Measurements from ENCODE around the gene ARHGAP25.

ARHGAP25 gene

DNA sequence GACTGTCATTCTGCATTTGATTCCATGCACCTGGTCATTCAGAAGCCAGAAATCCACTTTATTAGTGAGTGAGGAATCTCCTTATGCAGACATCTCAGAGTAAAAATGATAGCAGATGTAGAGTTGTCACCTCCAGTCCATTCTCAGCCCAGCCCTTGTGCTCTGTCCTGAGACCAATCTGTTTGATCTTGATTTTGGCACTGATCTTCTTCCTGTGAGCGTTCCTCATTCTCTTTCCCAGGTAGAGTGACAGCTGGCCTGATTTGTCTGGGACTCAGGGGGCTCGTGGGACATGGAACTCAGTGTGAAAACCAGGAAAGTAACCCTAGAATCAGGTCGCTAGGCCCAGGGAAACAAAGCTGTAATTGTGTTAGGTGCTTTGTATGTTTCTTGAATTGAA is 8.9 kb downstream of the ARHGAP25 start:
- no peak for DNase-seq (ENCODE audit: low read depth)

DNA sequence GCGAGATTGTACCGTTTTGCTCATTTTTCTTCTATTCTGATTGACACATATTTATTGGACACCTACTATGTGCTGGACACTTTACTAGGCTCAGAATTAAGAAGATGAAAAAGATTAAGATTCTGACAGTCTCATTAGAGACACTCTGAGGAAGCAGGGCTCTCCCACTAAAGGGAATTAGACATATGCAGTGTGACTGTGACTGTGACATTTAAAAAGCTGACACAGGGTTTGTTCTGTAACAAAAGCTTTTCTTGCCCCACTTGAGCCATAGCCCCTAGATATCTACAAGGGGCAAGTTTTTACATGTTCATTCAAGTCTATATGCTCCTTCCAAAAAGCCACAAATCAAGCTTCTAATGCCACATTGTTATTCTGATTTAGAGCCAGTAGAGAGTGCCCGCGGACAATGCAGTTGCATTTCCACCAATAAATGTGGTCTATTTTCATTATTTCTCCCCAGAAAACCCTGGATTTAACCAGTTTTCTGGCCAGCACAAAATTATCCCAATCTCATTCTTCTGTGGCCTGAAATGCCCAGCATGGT is 9.8 kb downstream of the ARHGAP25 start:
- no peak for DNase-seq (ENCODE audit: low read depth)

DNA sequence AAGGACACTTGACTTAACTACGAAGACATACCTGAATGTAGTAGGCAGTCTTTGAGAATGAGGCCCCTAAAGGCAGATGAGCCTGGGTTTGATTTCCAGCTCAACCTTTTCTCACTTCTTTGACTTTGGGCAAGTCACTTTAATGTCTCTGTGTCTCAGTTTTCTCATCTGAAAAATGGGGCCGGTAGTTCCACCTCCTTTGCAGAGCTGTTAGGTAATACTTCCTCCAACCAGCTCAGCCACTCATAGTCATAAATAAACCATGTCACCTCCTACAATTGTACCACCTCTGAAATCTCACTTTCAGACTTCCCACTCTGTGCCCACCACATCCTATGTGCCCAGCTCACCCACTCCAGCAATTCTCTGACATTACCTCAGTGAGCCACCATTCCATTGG is 10.4 kb downstream of the ARHGAP25 start:
- no peak for DNase-seq (ENCODE audit: low read depth)

DNA sequence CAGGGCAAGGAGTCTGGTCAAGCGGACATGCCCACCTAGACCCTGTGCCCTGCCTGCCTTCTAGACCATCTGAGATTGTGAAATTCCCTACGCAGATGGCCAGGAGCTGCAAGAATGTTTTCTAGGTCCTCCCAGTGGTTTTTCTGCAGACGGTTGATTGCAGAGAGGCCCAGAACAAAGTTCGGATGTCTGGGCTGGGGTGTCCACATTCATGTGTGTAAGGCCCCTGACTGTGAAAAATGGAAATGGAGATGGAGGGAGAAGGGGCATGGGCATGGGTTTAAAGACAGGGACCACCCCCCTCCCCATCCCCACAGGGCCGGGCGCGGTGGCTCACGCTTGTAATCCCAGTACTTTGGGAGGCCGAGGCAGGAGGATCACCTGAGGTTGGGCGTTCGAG is 11.8 kb downstream of the ARHGAP25 start:
- no peak for DNase-seq (ENCODE audit: low read depth)

DNA sequence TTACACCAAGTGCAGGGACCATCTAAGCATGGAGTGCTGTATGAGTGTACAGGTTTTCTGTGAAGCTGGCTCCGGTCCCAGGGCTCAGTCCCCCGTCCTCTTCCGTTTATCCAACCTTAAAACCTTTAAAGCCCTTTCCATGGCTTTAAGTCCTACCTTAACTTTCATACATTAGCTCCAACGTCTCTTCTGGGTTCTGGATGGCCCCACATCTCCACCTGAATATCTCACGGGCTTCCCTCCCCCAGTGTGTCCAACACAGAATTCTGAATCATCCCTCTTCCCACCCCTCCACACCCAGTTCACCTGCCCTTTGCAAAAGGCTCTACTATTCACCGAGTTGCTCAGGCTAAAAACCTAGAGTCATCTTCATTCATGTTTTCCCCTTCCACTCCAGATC is 12.8 kb downstream of the ARHGAP25 start:
- DNase-seq (ENCODE audit: low read depth), result no peak

DNA sequence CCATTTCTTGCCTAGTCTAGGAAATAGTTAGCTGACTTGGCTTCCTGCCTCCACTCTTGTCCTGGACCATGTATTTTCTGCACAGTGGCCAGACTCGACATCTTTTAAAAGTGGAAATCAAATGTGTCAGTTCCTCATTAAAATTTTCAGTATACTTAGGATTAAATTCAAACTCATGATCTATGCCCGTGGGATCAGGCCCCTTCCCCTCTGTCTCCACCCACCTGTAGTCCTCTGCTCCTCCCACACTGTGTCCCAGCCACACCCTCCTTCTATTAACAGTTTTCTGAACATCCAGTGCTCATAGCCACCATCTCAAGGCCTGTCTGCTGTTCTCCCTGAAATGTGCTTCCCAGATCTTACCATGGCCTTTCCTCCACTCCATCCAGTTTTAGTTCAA is 13.3 kb downstream of the ARHGAP25 start:
- DNase-seq (ENCODE audit: low read depth), result no peak

DNA sequence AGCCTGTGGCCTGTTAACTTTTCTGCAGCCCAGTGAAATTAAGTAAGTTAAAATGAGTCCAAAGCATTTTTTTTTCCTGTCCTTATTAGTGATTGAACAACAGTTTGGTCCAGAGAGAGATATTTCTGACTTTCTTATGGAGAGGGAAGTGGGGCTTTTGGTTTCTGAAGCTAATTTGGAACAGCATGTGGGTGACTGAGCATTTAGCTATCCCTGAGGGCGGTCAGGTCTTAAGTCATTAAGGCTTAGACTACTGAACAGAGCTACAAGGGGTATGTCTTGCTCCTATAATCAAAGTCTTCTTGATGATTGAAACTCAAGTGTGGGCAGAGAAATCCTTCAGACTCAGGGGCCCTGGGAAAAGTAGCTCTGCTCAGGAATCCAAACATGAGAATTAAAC is 14.0 kb downstream of the ARHGAP25 start:
- no peak for DNase-seq (ENCODE audit: low read depth)

DNA sequence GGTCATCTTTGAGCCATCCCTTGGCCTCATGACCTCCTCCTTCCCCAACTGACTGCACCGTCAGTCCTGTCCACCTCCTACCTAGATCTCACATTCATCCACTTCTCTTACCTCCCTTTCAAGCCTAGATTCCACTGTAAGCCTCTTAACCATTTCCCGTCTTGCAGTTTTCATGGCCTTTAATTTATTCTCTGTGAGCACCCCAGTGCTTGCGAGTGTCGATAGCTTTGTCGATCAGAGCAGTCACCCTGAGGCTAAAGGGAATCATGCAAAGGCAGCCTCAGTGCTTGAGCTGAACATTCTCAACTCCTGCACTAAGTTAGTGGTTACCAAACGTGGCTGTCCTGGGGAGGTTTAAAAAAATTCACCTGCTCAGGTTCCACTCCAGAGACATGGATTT is 14.7 kb downstream of the ARHGAP25 start:
- DNase-seq (ENCODE audit: low read depth), result no peak

DNA sequence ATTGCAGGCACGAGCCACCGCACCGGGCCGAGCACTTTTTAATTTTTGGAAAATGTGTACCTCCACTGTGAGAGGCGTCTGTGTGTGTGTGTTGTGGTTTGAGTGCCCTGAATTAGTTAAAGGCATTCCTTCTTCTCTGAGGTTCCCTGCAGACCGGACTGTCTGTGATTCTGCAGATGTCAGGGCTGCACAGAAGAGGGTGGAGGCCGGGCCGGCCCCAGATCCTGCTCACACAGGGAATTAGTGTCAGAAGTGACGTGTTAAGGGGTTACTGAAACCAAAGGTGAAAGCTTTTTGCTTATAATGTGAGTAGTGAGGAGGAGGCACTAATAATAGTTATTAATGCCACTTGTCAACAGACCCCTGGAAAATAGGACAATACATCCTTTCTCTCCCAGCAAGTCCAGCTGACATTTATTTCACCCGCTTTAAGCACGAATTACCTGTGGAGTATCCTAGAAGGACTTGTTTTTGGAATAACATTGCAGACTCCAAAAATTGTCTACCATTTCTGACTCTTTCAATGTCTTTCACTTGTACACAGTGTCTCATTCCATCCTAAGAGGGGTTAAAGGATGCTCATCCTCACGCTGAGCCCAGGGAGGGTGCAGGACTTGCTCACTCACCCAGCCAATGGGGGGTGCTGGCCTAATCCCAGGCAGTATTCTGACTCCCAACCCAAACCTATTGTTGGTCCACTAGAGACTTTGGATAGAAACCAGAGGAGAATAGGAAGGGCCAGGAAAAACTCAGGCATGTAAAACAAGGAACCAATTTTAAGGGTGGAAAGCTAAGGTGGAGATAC is 16.2 kb downstream of the ARHGAP25 start:
- no peak for DNase-seq (ENCODE audit: low read depth)

DNA sequence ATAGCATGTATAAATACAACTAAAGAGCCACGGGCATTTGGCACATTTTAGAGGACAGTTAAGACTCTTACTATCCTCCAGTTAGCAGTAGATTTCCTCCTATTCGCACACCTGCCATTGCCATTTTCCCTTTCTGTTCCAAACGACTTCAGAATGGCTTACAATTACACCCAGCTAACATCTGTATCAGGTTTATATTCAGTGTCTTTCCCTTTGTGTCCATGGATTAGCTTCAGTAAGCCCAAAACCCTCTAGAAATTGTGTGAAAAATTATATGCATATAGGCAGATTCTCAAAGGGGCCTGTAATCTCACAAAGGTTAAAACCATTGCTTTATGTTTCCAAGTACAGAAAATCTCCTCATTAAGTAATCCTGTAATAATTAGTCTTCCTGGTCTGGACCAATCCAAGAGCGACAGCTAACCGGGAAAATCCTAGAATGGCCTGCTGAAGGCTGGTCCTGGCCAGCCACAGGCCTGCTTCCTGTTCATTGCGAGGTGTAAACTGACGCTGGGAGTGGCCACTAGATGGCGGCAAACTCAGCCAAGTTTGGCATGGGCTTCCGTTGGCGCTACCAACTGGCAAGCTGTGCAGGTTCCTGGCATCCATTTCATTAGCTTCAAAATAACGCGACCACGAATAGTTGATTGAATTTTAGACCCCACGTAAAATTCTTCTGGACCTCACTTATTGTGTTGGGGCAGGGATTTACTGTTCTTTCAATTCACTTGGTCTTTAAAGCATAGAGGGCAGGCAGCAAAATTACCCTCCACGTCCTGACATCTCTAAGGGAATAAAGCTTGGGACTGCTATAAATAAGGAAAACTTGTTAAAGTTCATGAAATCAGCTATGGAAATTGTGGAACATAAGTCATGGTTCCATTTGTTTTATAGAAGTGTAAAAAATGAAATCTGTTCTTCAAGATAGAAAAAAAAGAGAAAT is 17.1 kb downstream of the ARHGAP25 start:
- DNase-seq (ENCODE audit: low read depth), result peak; percentile 76

DNA sequence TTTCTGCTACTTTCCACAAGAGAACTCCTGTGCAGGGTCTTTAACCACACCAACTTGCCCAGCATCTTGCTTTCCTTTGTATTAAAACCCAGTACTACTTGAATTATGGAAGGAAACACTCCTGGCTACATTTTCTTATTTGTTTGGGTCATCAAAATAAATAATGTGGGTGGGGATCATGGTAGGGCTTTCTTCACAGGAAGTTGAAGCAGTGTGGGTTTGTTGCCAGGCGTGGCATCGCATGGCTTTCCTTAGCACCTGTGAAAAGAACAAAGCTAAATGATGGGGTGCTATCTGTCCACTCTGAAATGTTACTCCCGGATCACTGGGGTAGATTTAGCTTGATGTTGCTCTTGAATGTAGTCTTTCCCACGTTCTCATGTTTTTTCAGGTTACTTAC is 18.7 kb downstream of the ARHGAP25 start:
- no peak for DNase-seq (ENCODE audit: low read depth)

DNA sequence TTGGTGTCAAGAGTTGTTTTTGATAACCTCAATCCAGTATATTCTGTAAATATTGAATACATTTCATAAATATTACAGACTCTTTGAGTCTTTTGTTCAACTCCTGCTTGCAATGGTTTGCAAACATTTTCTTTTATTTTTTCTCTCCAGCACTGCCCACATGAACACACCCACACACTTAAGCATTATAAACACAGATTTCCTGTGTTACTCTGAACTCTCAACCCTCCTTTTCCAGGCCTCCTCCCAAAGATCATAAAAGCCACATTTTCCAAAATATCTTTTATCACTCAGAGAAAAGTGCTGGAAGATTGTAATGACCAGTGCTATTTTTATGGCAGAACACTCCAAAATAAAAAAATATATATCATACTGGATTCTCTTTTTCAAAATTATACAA is 20.5 kb downstream of the ARHGAP25 start:
- DNase-seq (ENCODE audit: low read depth), result no peak

DNA sequence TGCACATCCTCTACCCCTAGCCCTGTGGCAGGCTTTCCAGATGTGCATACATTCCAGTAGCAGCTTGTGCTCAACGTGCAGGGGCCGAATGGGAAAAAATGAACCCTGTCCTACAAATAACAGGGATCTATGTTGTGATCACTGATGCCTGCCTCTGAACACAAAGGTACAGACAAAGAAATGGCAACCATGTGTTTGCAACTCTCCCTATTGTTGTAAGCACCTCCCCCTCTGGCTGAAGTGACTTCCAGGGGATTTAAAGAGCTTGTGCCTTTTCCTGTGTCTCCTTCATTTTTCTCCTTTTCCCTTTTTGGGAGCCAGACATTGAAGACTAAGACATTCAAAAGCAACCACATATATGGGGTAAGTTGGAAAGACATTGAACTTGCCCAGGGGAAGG is 21.6 kb downstream of the ARHGAP25 start:
- DNase-seq (ENCODE audit: low read depth), result no peak

DNA sequence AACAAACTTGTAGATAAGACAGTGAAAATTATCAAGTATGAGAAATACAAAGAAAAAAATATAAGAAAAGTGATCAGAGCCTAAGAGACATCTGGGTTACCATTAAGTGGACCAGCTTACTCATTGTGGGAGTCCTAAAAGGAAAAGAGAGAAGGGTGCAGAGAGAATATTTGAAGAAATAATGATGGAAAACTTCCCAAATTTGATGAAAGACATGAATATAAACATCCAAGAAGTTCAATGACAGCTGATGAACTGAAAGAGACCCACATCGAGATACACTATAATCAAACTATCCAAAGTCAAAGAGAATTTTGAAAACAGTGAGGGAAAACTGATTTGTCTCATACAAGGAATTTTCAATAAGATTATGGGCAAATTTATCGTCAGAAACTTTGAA is 22.5 kb downstream of the ARHGAP25 start:
- DNase-seq (ENCODE audit: low read depth), result no peak

DNA sequence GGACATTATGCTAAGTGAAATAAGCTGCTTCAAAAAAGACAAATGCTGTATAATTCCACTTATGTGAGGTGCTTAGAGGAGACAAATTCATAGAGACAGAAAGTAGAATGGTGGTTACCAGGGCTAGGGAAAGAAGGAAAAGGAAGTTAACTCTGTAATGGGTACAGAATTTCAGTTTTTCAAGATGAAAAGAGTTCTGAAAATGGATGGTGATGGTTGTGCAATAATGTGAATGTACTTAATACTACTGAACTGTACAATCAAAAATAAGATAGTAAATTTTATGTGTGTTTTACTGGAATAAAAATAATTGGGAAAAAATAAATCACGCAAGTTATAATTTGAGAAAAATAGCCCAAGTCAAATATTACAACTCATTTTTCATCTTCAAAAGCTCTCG is 27.5 kb downstream of the ARHGAP25 start:
- DNase-seq (ENCODE audit: low read depth), result no peak

DNA sequence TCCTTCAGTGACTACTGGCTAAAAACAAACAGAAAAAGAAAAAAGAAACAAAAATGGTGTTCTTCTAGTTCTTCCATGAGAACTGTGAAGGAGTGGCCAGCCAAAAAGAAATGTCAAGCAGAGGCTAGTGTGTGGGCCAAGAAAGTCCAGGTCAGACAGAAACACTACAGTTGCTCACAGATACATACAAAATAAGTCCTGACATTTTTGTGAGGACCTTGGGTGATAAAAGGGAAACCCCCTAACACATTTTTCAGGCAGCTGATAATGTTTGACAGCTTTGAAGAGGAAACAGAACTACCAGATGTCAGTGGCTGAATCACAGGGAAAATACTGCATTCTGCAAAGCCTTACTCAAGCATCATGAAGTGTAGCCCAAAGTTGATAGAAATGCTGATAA is 28.1 kb downstream of the ARHGAP25 start:
- DNase-seq (ENCODE audit: low read depth), result no peak

DNA sequence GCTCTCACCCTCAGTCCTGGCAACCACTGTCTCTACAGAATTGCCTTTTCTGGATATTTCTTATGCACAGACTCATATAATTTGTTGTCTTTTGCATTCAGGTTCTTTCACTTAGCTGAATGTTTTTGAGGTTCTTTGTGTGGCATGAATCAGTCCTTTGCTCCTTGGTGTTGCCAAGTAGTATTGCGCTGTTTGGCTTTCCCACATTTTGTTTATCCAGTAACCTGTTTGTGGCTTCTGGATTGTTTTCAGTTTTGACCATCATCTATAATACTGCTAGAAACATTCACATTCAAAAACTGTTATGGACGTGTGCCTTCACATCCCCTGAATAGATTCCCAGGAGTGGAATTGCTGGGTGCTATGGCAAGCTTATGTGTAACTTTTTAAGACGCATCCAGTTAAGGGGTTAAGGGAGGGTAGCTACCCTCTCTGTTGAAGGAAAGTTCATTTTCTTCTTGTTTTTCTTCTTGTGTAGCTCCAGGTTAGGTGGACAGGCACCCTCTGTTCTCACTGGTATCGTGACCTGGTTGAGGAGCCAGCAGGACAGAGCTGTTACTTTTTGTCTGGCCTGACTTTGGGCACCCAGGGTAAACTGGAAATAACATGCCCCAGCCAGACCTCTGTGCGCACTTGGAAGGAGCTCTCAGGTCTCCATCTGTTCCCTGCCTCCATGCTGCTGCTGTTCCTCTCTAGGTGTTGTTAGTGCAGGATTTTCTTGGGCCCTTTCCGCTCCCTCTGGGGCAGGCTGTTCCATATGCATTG is 29.6 kb downstream of the ARHGAP25 start:
- no peak for DNase-seq (ENCODE audit: low read depth)

DNA sequence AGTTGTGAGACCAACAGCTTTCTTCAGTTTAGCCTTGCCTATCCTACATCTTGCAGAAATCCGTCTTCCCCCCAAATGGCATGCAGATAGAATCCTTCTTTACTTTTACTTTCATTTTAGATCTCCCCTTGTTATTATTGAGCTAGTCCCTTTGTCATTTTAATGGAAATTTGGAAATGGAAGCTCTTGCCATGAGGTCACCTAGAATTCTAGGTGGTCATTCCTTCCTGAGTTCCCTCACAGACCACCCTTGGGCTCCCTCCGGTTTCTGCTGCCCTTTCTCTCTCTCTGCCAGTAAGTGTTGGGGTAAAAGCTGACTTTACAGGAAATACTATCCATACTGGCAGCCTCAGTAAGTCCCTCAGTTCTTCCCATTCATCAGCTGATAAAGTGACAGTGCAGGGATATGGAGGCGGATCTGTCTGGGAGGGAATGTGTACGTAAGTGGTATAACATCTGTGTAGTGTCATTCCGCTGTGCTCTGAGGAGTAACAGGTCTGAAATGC is 30.2 kb downstream of the ARHGAP25 start:
- no peak for DNase-seq (ENCODE audit: low read depth)

DNA sequence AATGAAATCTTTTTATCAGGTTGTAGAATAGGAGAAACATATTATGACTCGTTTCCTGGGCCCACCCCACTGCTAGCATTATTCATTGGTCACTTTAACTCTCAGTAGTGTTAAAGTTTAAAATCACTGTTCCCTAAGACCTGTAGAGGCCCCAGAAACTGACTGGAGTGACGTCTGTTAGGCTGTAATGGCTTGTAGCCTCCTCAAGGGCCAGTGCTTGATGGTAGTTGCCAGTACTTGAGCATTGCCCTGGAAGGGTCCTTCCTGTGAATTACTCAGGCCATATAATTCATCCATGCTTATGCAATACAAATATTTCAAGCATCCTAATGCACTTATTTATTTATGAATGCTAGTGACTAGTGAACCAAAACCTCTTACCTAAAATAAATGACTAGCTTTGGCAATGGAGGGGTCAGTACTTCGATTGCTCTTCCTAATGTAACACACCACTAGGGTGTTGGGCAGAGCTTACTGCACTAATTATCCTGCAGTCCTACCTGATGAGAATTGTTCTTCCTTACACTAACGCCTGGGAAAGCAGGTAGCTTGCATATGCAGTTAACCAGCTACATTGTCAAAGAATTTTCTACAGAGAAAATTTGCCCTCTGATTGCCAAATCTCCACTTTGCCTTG is 31.2 kb downstream of the ARHGAP25 start:
- no peak for DNase-seq (ENCODE audit: low read depth)

DNA sequence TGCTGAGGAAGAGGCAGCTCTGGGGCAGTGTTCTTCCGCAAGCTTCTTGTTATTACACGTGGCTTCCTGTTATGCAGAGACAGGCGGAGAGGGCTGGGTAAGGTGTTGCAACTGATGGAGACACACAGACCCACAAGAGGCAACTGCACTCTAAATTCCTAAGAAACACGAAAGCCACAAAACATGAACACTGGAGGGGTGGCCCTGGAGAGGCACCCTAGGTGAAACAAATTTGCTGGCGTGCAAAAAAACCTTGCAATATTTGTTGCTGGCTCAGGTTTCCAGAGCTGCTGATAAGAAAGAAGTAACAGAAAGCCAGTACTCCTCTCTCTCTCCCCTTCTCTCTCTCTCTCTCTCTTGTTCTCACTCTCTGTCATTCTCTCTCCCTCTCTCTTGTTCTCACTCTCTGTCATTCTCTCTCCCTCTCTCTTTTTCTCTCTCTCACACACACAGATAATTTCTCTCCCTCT is 31.8 kb downstream of the ARHGAP25 start:
- no peak for DNase-seq (ENCODE audit: low read depth)
